ENCODE results near the gene RASAL1.

- TF ChIP-seq CTCF (IDR thresholded peaks at IDR 0.05): no peak
- no peak for TF ChIP-seq POLR2A (IDR thresholded peaks at IDR 0.05)
Measured at GRCh38 chr12:113101751-113102150, 33.8 kb downstream of the RASAL1 start.

All from Peyer's patch (tissue), 4 donors.